Gastrocnemius medialis (tissue), 4 donors: Measurements from ENCODE around the gene WWP2.

Source experiments
- CTCF ChIP-seq, 5 experiments: fragments of 450-650 bp in 3 of 5; fragments of 200-600 bp in 2 of 5; sonication (generic) in 2 of 5; IDR thresholded peaks in 4 of 5; conservative IDR thresholded peaks in 1 of 5; 1 replicate in 4 of 5; 2 replicates in 1 of 5; pipeline ENCODE4 v1.5.1; 2016 to 2019; ENCODE audit warnings: antibody characterized with exemption in 5 of 5, mild to moderate bottlenecking in 3 of 5, moderate library complexity in 3 of 5
- POLR2A ChIP-seq, 2 donors: fragments of 450-650 bp; IDR thresholded peaks; one replicate each; pipeline ENCODE4 v1.6.1; 2017; ENCODE audit warnings: antibody characterized with exemption in 2 of 2, mild to moderate bottlenecking in 2 of 2, moderate library complexity in 2 of 2

GRCh38 chr16:69905171-69905555 is 143.0 kb downstream of the WWP2 start:
- TF ChIP-seq CTCF (IDR thresholded peaks at IDR 0.05 in 4 of 5, conservative IDR thresholded peaks at IDR 0.05 in 1 of 5) (no peak), POLR2A (IDR thresholded peaks at IDR 0.05) (no peak)
